BLaER1 (cell line): ENCODE data around the gene DLGAP1.

Experiments
- H3K27ac ChIP-seq: shearing (Covaris generic); formaldehyde crosslinking; 2 replicates; pipeline ENCODE4 v1.8.1; 2022
- H3K27me3 ChIP-seq: shearing (Covaris generic); formaldehyde crosslinking; 2 replicates; pipeline ENCODE4 v1.8.1; 2022
- H3K36me3 ChIP-seq: shearing (Covaris generic); formaldehyde crosslinking; 2 replicates; pipeline ENCODE4 v1.8.1; 2022
- H3K4me1 ChIP-seq: shearing (Covaris generic); formaldehyde crosslinking; 2 replicates; pipeline ENCODE4 v1.8.1; 2022
- H3K4me2 ChIP-seq: shearing (Covaris generic); formaldehyde crosslinking; 2 replicates; pipeline ENCODE4 v1.8.1; 2022
- H3K4me3 ChIP-seq: shearing (Covaris generic); formaldehyde crosslinking; 2 replicates; pipeline ENCODE4 v1.8.1; 2022
- H3K9ac ChIP-seq: shearing (Covaris generic); formaldehyde crosslinking; 2 replicates; pipeline ENCODE4 v1.8.1; 2022
- H3K9me3 ChIP-seq: shearing (Covaris generic); formaldehyde crosslinking; 2 replicates; pipeline ENCODE4 v1.8.1; 2022
- H4K20me1 ChIP-seq: shearing (Covaris generic); formaldehyde crosslinking; 2 replicates; pipeline ENCODE4 v1.8.1; 2022
- Cebpa-rat ChIP-seq: shearing (Covaris generic); IDR thresholded peaks from 2 replicates; pipeline ENCODE4 v1.8.1; 2022

Gene DLGAP1

DNA sequence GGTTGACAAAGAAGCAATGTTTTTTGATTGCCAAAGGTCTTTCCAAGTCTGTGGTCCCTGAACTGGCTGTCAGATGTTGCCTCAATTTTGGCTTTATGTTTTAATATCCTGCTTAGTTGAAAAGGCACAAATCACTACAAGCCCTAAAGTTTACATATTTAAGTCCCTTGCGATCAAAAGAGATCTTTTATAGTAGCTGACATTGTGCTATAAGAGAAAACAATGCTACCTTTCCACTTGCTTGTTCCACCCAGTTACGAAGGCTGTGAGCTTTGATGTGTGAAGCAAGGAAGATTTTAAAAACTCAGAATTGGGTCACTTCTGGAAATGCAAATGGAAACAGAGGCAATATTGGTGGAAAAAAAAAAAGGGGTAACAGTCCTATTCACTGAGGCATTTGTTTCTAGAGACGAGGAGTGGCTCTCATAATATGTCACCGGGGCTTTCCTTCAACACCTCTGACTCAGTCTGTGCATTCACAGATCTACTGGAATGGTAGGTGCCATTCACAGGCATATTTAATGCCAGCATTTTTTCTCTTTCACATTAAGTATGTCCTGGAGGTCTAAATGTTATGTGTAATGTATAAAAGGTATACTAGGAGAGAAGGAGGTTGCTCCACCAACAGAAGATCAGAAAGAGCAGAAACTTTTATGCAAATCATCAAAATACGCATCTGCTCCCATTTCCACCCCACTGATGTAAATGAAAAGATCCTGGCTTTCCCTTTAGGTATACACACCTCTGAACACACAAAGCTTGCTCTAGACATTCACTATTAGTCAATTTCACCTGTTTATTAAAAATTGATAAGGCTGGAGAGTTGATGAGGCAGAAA is 913.3 kb downstream of the DLGAP1 start:
- no peak overlapping the region for H3K4me3 ChIP-seq
- H3K9me3 ChIP-seq: no peaks in the 10 kb centered on the region
- TF ChIP-seq Cebpa-rat: no peak
- H3K27me3 ChIP-seq: no peaks in the 10 kb centered on the region
- H4K20me1 ChIP-seq: no peaks in the 10 kb centered on the region
- H3K9ac ChIP-seq: no peak overlapping the region
- no peaks in the 10 kb centered on the region for H3K36me3 ChIP-seq
- no peak overlapping the region for H3K4me2 ChIP-seq
- H3K27ac ChIP-seq: no peak overlapping the region
- H3K4me1 ChIP-seq: peaks cover 4% of the 10 kb centered on the region

DNA sequence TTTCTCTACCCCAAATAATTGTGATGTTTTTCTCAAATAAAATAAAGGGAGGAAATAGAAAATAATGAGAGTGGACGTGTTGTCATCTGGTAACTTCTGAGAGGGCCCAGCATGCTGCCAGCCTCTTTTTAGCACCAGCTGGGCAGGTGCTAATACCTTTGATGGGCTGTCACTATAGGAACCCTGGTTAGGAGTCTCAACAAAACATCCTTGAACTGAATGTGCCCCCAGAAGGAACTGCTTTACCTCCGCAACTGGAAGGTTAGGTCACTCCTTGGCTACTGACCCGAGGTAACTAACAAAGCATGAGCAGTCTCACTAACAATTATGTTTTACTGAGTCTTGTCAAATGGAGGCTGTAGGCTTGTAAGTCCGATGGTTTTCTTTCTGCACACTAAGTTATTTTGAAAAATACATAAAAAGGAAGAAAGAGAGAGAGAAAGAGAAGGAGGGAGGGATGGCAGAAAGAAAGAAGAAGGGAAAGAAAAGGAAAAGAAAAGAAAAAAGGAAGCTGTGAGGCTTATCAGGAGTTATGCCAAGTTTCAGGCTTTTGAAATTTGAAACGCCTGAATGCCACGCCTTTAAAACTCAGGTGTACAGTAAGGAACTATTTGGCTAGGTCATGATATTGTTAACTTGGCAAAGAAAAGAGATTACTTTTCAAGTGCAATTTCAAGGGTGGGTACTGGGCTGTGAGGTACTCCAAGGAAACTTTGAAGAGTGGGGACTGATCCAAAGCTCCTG is 914.1 kb downstream of the DLGAP1 start:
- no peak overlapping the region for H3K4me3 ChIP-seq
- no peaks in the 10 kb centered on the region for H3K27me3 ChIP-seq
- no peak overlapping the region for H3K4me2 ChIP-seq
- no peak for TF ChIP-seq Cebpa-rat
- no peaks in the 10 kb centered on the region for H3K36me3 ChIP-seq
- H3K9ac ChIP-seq: no peak overlapping the region
- peaks cover under 1% of the 10 kb centered on the region for H3K4me1 ChIP-seq
- H3K9me3 ChIP-seq: no peaks in the 10 kb centered on the region
- H3K27ac ChIP-seq: no peak overlapping the region
- no peaks in the 10 kb centered on the region for H4K20me1 ChIP-seq

DNA sequence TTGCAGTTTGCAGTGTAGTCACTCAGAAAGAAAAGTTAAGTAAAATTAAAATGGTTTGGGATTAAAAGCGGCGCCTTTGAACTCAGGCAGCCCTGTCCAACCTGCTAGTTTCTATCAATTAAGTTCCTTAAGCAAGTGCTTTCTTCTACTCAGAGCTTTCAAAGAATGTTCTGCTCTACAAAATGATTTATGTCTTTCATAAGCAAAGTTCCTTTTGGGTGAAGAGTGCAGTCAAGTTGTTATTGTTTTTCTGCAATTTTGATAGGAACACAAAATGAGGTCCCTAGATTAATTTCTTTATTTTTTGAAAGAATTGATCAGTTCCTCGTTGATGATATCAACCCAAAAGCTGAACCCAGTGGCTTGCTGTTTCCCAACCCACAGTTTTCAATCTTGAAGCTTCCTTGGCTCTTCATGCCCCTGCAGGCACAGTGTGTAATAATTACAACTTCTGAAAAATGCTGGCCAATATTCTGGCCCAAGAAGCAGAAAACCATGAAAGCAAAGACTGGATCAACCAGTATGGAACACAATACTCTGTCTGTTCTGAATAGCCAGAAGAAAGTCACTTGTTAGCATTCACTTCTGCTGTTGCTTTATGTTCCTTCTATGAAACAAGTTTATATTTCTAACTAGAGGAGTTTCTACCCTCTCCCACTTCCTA is 916.0 kb downstream of the DLGAP1 start:
- H3K27me3 ChIP-seq: no peaks in the 10 kb centered on the region
- H4K20me1 ChIP-seq: no peaks in the 10 kb centered on the region
- no peak for TF ChIP-seq Cebpa-rat
- peaks cover 8% of the 10 kb centered on the region for H3K9me3 ChIP-seq
- no peak overlapping the region for H3K4me3 ChIP-seq
- no peaks in the 10 kb centered on the region for H3K36me3 ChIP-seq
- H3K4me1 ChIP-seq: no peaks in the 10 kb centered on the region
- no peak overlapping the region for H3K4me2 ChIP-seq
- H3K27ac ChIP-seq: no peak overlapping the region
- H3K9ac ChIP-seq: no peak overlapping the region

DNA sequence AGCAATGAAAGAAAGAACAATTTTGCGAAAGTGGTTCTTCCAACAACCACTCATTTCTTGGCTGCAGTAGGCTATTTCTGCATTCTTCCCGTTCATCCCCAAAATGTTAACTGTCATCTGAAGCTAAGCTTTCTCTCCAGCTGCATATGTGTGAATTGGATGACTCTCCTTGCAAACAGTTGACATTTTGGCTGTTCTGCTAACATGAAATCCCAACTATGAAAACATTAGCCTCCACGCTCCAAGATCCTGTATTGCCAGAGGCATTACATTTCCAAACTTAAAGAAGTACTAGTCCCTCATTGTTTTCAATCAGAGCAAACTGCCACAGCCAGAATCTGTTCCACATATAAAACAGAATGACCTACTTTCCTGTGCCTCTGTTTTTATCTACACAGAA is 916.7 kb downstream of the DLGAP1 start:
- H4K20me1 ChIP-seq: no peaks in the 10 kb centered on the region
- H3K9me3 ChIP-seq: peaks cover 13% of the 10 kb centered on the region
- no peak overlapping the region for H3K27ac ChIP-seq
- no peak overlapping the region for H3K9ac ChIP-seq
- no peak for TF ChIP-seq Cebpa-rat
- H3K4me1 ChIP-seq: no peaks in the 10 kb centered on the region
- no peak overlapping the region for H3K4me3 ChIP-seq
- H3K4me2 ChIP-seq: no peak overlapping the region
- no peaks in the 10 kb centered on the region for H3K27me3 ChIP-seq
- H3K36me3 ChIP-seq: no peaks in the 10 kb centered on the region

DNA sequence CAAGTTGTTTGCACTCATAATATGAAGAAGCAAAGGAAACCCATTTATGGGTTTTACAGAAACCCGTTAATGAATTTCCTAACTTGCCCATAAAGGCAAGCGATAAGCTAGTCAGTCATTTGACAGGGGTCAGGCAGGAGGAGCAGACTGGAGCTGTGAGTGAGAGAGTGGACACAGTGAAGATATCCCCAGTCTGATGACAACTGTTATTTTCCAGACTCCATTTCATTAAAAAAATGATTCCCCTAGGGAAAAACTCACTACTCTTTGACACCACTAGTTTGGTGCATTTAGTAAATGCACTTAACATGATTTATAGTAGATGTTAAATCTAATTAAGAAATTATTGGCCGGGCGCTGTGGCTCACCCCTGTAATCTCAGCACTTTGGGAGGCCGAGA is 924.3 kb downstream of the DLGAP1 start:
- TF ChIP-seq Cebpa-rat: no peak
- H3K27me3 ChIP-seq: no peaks in the 10 kb centered on the region
- H3K27ac ChIP-seq: no peak overlapping the region

DNA sequence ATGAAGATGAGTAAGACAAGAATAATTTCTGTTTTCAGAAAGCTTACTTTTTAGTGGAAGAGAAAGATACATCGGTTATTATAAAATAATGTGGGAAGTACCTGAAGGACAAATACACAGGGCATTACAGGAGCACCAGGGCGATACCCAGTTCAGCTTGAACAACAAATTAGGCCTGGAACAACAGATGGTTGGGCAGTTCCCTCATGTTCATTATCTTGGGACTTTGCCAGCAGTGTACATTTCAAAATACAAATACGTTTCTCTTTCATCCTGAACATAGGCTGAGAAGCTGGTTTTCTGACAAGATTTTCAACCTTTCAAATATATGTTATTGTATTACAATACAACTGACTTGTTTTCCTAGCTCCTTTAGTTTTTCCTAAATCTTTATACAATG is 925.5 kb downstream of the DLGAP1 start:
- TF ChIP-seq Cebpa-rat: no peak
- Histone ChIP-seq H3K36me3 (no peaks in the 10 kb centered on the region), H3K27ac (no peak overlapping the region), H3K4me3 (no peak overlapping the region), H4K20me1 (no peaks in the 10 kb centered on the region), H3K9ac (no peak overlapping the region), H3K4me1 (no peaks in the 10 kb centered on the region), H3K4me2 (no peak overlapping the region), H3K9me3 (peaks cover 12% of the 10 kb centered on the region), H3K27me3 (no peaks in the 10 kb centered on the region)

More for the DNA sequence above, 924.3 kb downstream of the DLGAP1 start:
- Histone ChIP-seq H3K9me3 (peaks cover 13% of the 10 kb centered on the region), H3K36me3 (no peaks in the 10 kb centered on the region), H3K9ac (no peak overlapping the region), H4K20me1 (no peaks in the 10 kb centered on the region), H3K4me3 (no peak overlapping the region), H3K4me1 (no peaks in the 10 kb centered on the region), H3K4me2 (no peak overlapping the region)

DNA sequence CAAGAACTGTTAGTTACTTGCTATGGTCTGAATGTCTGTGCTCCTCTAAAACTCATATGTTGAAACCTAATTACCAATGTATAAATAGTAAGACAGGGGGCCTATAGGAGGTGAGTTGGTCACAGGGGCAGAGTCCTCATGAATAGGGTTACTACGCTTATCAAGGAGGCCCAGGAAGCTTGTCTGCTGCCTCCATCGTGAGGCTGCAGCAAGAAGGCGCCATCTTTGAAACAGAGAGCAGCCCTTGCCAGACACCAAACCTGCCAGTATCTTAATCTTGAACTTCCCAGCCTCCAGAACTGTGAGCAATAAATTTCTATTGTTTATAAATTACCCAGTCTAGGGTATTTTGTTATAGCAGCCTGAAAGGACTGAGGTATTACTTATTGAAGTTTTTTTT is 926.0 kb downstream of the DLGAP1 start:
- H4K20me1 ChIP-seq: no peaks in the 10 kb centered on the region
- no peaks in the 10 kb centered on the region for H3K36me3 ChIP-seq
- H3K4me2 ChIP-seq: no peak overlapping the region
- H3K9me3 ChIP-seq: peaks cover 12% of the 10 kb centered on the region
- H3K27ac ChIP-seq: no peak overlapping the region
- no peak overlapping the region for H3K4me3 ChIP-seq
- no peak for TF ChIP-seq Cebpa-rat
- H3K27me3 ChIP-seq: no peaks in the 10 kb centered on the region
- H3K4me1 ChIP-seq: no peaks in the 10 kb centered on the region
- H3K9ac ChIP-seq: no peak overlapping the region

DNA sequence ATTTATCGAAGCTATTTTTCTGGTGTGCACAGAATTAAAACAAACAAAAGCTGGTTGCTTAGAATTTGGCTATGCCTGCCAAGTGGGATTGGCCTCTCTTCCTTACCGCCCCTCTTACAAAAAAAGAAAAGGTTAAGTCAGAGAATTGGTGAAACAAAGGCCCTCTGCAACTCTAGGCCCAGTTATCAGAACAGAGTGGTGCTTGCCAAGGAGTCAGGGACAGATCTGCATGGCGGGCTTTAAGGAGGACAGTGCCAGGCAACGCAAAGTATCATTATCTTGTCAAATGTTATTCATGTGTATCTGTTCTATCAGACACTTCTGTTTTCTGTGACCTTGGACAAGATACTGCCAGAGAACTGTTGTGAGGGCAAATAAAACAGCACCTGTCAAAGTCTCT is 926.9 kb downstream of the DLGAP1 start:
- Histone ChIP-seq H4K20me1 (no peaks in the 10 kb centered on the region), H3K4me1 (no peaks in the 10 kb centered on the region), H3K9me3 (peaks cover 15% of the 10 kb centered on the region), H3K27ac (no peak overlapping the region), H3K4me3 (no peak overlapping the region), H3K27me3 (no peaks in the 10 kb centered on the region), H3K36me3 (no peaks in the 10 kb centered on the region), H3K4me2 (no peak overlapping the region), H3K9ac (no peak overlapping the region)
- TF ChIP-seq Cebpa-rat: no peak

DNA sequence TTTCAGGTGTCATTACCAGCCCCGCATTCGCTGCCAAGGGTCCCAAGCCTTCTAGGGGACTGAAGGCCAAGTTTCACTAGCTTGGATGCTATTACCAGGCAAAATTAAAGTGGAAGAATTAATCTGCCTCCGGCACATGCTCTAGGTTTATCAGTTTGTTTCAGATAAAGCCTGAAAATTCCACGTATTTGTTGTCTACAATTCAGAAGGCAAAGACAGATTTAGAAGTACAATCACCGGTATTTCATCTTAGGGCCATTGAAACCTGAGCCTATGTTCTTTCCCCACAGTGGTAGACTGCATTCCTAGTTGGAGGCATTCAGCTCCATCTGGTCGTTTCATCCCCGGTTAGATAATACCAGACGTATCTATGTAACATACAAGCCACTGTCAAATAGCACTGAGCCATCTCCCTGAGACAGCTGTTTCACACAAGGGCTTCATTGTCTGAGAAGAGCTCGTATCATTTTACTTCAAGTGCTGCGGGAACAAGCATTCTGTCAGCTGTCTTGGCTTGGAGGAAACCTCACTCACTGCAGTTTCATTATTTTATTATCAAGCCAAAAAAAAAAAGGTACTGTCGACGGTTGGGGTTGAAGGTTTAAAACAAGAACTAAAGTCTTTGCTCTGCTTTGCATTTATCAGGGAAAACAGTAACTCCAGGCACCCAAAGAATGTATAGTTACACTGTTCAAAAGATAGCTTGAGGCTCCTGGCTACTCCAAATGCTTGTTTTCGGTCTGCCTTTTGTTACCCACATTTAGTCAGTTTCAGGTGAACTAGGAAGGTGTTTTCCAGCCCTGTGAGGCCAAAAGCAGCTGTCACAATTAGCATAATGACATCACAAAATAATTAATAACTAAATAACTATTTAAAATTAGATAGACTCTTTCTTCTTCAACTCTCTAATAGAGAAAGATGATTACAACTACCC is 928.4 kb downstream of the DLGAP1 start:
- Histone ChIP-seq H3K9ac (no peak overlapping the region), H4K20me1 (no peaks in the 10 kb centered on the region), H3K36me3 (no peaks in the 10 kb centered on the region), H3K27me3 (no peaks in the 10 kb centered on the region), H3K4me1 (no peaks in the 10 kb centered on the region), H3K4me2 (no peak overlapping the region), H3K4me3 (no peak overlapping the region), H3K9me3 (peaks cover 18% of the 10 kb centered on the region), H3K27ac (no peak overlapping the region)
- no peak for TF ChIP-seq Cebpa-rat
